HG02763 (cell line): Measurements from ENCODE around the gene FXYD2.

ENCODE experiments used
- ATAC-seq: cut with Tn5 transposase; IDR thresholded peaks from one replicate; pipeline ENCODE4 v1.9.1; 2021; ENCODE audit warnings: mild to moderate bottlenecking, moderate library complexity; ENCODE audit not compliant: unreplicated experiment

FXYD2 gene

GRCh38 chr11:117805045-117805444 is 19.5 kb downstream of the FXYD2 start:
- no peak for ATAC-seq

- ATAC-seq: no peak
These were observed 20.6 kb downstream of the FXYD2 start for GRCh38 chr11:117803896-117804295.

GRCh38 chr11:117799634-117800033 is 24.9 kb downstream of the FXYD2 start:
- ATAC-seq: no peak

GRCh38 chr11:117796872-117797529 is 27.5 kb downstream of the FXYD2 start, which contains the start of gene DSCAML1:
Gene DSCAML1 (minus strand): TSS chr11:117797216. CDS start chr11:117797079, 137 bp downstream.
- ATAC-seq: no peak

GRCh38 chr11:117796456-117796871 is 28.1 kb downstream of the FXYD2 start:
- no peak for ATAC-seq

GRCh38 chr11:117795638-117796455 is 28.7 kb downstream of the FXYD2 start:
- no peak for ATAC-seq

GRCh38 chr11:117794772-117795629 is 29.5 kb downstream of the FXYD2 start:
- no peak for ATAC-seq

GRCh38 chr11:117794135-117794534 is 30.4 kb downstream of the FXYD2 start:
- ATAC-seq: no peak

- ATAC-seq: no peak
These were observed 31.0 kb downstream of the FXYD2 start for GRCh38 chr11:117793583-117793982.

- ATAC-seq: no peak
These were observed 31.6 kb downstream of the FXYD2 start for GRCh38 chr11:117792992-117793391.

- ATAC-seq: no peak
These were observed 32.3 kb downstream of the FXYD2 start for GRCh38 chr11:117792241-117792640.

- no peak for ATAC-seq
These were observed 34.3 kb downstream of the FXYD2 start for GRCh38 chr11:117790279-117790678.

GRCh38 chr11:117789241-117789640 is 35.3 kb downstream of the FXYD2 start:
- no peak for ATAC-seq

GRCh38 chr11:117786135-117786870 is 38.2 kb downstream of the FXYD2 start:
- ATAC-seq: no peak

- ATAC-seq: no peak
These were observed 42.4 kb downstream of the FXYD2 start for GRCh38 chr11:117782101-117782500.

GRCh38 chr11:117781627-117782026 is 42.9 kb downstream of the FXYD2 start:
- ATAC-seq: no peak

- ATAC-seq: no peak
These were observed 44.1 kb downstream of the FXYD2 start for GRCh38 chr11:117780456-117780855.

GRCh38 chr11:117774553-117774952 is 50.0 kb downstream of the FXYD2 start:
- no peak for ATAC-seq

GRCh38 chr11:117772360-117772759 is 52.2 kb downstream of the FXYD2 start:
- ATAC-seq: no peak

GRCh38 chr11:117771841-117772240 is 52.7 kb downstream of the FXYD2 start:
- ATAC-seq: no peak

GRCh38 chr11:117771197-117771596 is 53.3 kb downstream of the FXYD2 start:
- no peak for ATAC-seq
